B cell (primary cell): ENCODE data around the gene SLC30A2. TPM values are rescaled to one million over a fixed set of nuclear protein-coding genes. Genes with fewer than 3 reads are reported as not detected.
A peak's percentile ranks its signal among the peaks of the same experiment; 100 is the strongest.

Experiments used
- ATAC-seq: fragments of 200-7000 bp; cut with Tn5 transposase; one replicate; pipeline ENCODE4 v1.10.0; 2021; ENCODE audit warnings: low read depth, mild to moderate bottlenecking, moderate number of reproducible peaks, moderate library complexity
- CTCF ChIA-PET: fragments of 350-600 bp; sonication (Branson Sonifier 250); formaldehyde crosslinking; loops from one replicate; lab custom pipeline; 2021; ENCODE audit warnings: antibody characterized with exemption, inconsistent platforms; lab: Charles Lee
- POLR2A ChIA-PET: fragments of 350-600 bp; sonication (Branson Sonifier 250); formaldehyde crosslinking; loops from one replicate; lab custom pipeline; 2021; ENCODE audit warnings: antibody characterized with exemption; lab: Charles Lee
- DNase-seq: peaks from one replicate; pipeline ENCODE4 v3.0.0; 2013
- H2AFZ ChIP-seq: 2 replicates; pipeline ENCODE4 v1.6.1; 2012; ENCODE audit warnings: mild to moderate bottlenecking, low read depth, low read length; ENCODE audit not compliant: insufficient read depth, poor library complexity, severe bottlenecking
- H3K27ac ChIP-seq, 2 donors: 1 replicate in 1 of 2; 2 replicates in 1 of 2; pipeline ENCODE4 v1.5.1; 2012 to 2013; ENCODE audit warnings: low read length in 2 of 2, mild to moderate bottlenecking in 2 of 2, moderate library complexity in 1 of 2
- H3K27me3 ChIP-seq, 4 experiments: fragments of 200-600 bp in 1 of 4; sonication (generic) in 1 of 4; replicated peaks in 1 of 4; 1 replicate in 2 of 4; 2 replicates in 2 of 4; pipeline versions ENCODE4 v1.6.1 to v1.7.0; 2013 to 2016; ENCODE audit warnings: low read length in 3 of 4, mild to moderate bottlenecking in 2 of 4, mixed read lengths in 1 of 4, moderate library complexity in 1 of 4; ENCODE audit not compliant: insufficient read depth in 4 of 4, control insufficient read depth in 3 of 4; ENCODE audit errors: control extremely low read depth in 1 of 4
- H3K36me3 ChIP-seq, 2 experiments: replicated peaks in 1 of 2; 1 replicate in 1 of 2; 2 replicates in 1 of 2; pipeline versions ENCODE4 v1.6.1 to v1.7.1; 2013; ENCODE audit warnings: low read length in 1 of 2; ENCODE audit not compliant: insufficient read depth in 2 of 2, control insufficient read depth in 1 of 2; ENCODE audit errors: control extremely low read depth in 1 of 2, extremely low read depth in 1 of 2
- H3K4me1 ChIP-seq, 2 donors: fragments of 200-600 bp in 1 of 2; sonication (generic) in 1 of 2; 1 replicate in 1 of 2; 2 replicates in 1 of 2; pipeline versions ENCODE4 v1.5.1 to v1.6.1; 2013 to 2017; ENCODE audit warnings: low read length in 2 of 2; ENCODE audit not compliant: control insufficient read depth in 2 of 2, insufficient read depth in 2 of 2
- H3K4me2 ChIP-seq: replicated peaks from 2 replicates; pipeline ENCODE3; 2012; ENCODE audit warnings: mild to moderate bottlenecking, low read depth, low read length; ENCODE audit not compliant: poor library complexity, severe bottlenecking
- H3K4me3 ChIP-seq, 5 experiments: fragments of 200-600 bp in 1 of 5; sonication (generic) in 1 of 5; 1 replicate in 3 of 5; 2 replicates in 2 of 5; pipeline versions ENCODE4 v1.5.1 to v1.7.0; 2011 to 2016; ENCODE audit warnings: low read length in 4 of 5, mild to moderate bottlenecking in 4 of 5, low read depth in 2 of 5, control low read depth in 1 of 5, moderate library complexity in 1 of 5; ENCODE audit not compliant: insufficient read depth in 1 of 5; ENCODE audit errors: control extremely low read depth in 1 of 5, extremely low read depth in 1 of 5
- H3K79me2 ChIP-seq: fragments of 200-600 bp; sonication (generic); one replicate; pipeline ENCODE4 v1.6.0; 2016; ENCODE audit warnings: low read length; ENCODE audit not compliant: control insufficient read depth, insufficient read depth
- H3K9ac ChIP-seq: fragments of 200-600 bp; sonication (generic); 2 replicates; pipeline ENCODE4 v1.6.1; 2017; ENCODE audit warnings: mild to moderate bottlenecking, low read length, moderate library complexity
- H3K9me3 ChIP-seq, 3 donors: one replicate each; pipeline versions ENCODE4 v1.6.1 to v1.7.1; 2013; ENCODE audit warnings: low read length in 2 of 3; ENCODE audit not compliant: control insufficient read depth in 2 of 3, insufficient read depth in 1 of 3; ENCODE audit errors: control extremely low read depth in 1 of 3
- H4K20me1 ChIP-seq: 2 replicates; pipeline ENCODE4 v1.6.0; 2012; ENCODE audit warnings: mild to moderate bottlenecking, low read length; ENCODE audit not compliant: insufficient read depth, control insufficient read depth, poor library complexity, severe bottlenecking
- H3K27ac Mint-ChIP-seq: one replicate; pipeline ENCODE4 v1.8.0; 2021; ENCODE audit warnings: mixed read lengths
- H3K27me3 Mint-ChIP-seq: one replicate; pipeline ENCODE4 v1.8.0; 2021; ENCODE audit warnings: mixed read lengths
- H3K4me1 Mint-ChIP-seq: one replicate; pipeline ENCODE4 v1.8.0; 2021; ENCODE audit warnings: mixed read lengths
- H3K4me3 Mint-ChIP-seq: one replicate; pipeline ENCODE4 v1.8.0; 2021; ENCODE audit warnings: mixed read lengths
- H3K9me3 Mint-ChIP-seq: one replicate; pipeline ENCODE4 v1.8.0; 2022; ENCODE audit warnings: mixed read lengths; ENCODE audit not compliant: insufficient read depth
- CTCF ChIP-seq: fragments of 200-600 bp; IDR thresholded peaks from one replicate; pipeline ENCODE4 v1.8.0; 2022; ENCODE audit warnings: antibody characterized with exemption, mild to moderate bottlenecking
- EZH2 ChIP-seq: IDR thresholded peaks from 2 replicates; pipeline ENCODE4 v1.6.1; 2012; ENCODE audit warnings: borderline replicate concordance, low read depth, mild to moderate bottlenecking, moderate library complexity, low read length; ENCODE audit not compliant: insufficient read depth, poor library complexity, severe bottlenecking
- WGBS: methylation state at CpG from one replicate; pipeline ENCODE4 v1.1.5; 2013; ENCODE audit warnings: missing lambda C conversion rate; ENCODE audit not compliant: insufficient coverage; 5-methylcytosine and 5-hydroxymethylcytosine counted together
- intact Hi-C: fragments of 100-400 bp; cut with micrococcal nuclease; formaldehyde crosslinking; loops from one replicate; pipeline ENCODE4 v1.10.0; 2022
- polyA plus RNA-seq: library from polyadenylated mRNA; depleted of rRNA; stranded (reverse); fragments of >200 nt; gene quantifications from 2 replicates; pipeline ENCODE4 v1.2.3, GENCODE V29; 2012
- total RNA-seq, 2 donors: library from RNA; stranded (reverse); fragments of 120-200 nt in 1 of 2; gene quantifications; 1 replicate in 1 of 2; 2 replicates in 1 of 2; pipeline versions ENCODE4 v1.2.3 to v1.2.4, GENCODE V29; 2013 to 2022

Gene SLC30A2
- total and polyA plus RNA-seq, 2 donors (not counting 1 experiment from before 2014, with no cell fraction given): not detected

- TF ChIP-seq EZH2: no peak
- TF ChIP-seq CTCF: no peak
- Histone ChIP-seq H3K27me3 (peaks cover 0 to 29% (median 4%) of the 10 kb centered on the region in 4 experiments), H3K79me2 (no peaks in the 10 kb centered on the region), H3K4me3 (peak overlapping the region; percentile 41 to 96 (median 95)), H3K9me3 (no peaks in the 10 kb centered on the region), H4K20me1 (no peaks in the 10 kb centered on the region), H3K9ac (peak overlapping the region; percentile 93), H3K4me2 (peak overlapping the region; percentile 98), H2AFZ (peak overlapping the region; percentile 100), H3K4me1 (peaks cover 10 to 13% of the 10 kb centered on the region in 2 donors), H3K36me3 (no peaks in the 10 kb centered on the region), H3K27ac (peak overlapping the region in 1 of 2 donors; percentile 67)
- CTCF ChIA-PET: interaction anchor here (1.0 to 2.7 kb wide), 6 partner anchors 8 to 140 kb away, joined by 3 to 14 read pairs (median 4); partner anchors contain the start of gene PAFAH2
- 2% methylated on average over 55 of the region's 60 CpGs for WGBS
- intact Hi-C loops: loop anchor here (1.0 to 5.0 kb wide), 5 partner anchors 37 to 129 kb away; partner anchors contain the start of genes PAFAH2, PDIK1L and STMN1
- H3K4me1 Mint-ChIP-seq: peaks cover 13% of the 10 kb centered on the region
- peak overlapping the region; percentile 96 for H3K4me3 Mint-ChIP-seq
- POLR2A ChIA-PET: interaction anchor here (0.6 to 1.0 kb wide), 2 partner anchors 140 to 288 kb away, joined by 3 to 4 read pairs; no protein-coding TSS in a partner anchor
- H3K27ac Mint-ChIP-seq: peak overlapping the region; percentile 89
- peak; percentile 94 for DNase-seq
- no peaks in the 10 kb centered on the region for H3K9me3 Mint-ChIP-seq
- peak; percentile 95 for ATAC-seq
- peaks cover 9% of the 10 kb centered on the region for H3K27me3 Mint-ChIP-seq
Observed at GRCh38 chr1:26035203-26035958, 10.5 kb downstream of the SLC30A2 start.
